GM12865 (cell line): ENCODE measurements around the gene ZBTB24.

Experiments used
- DNase-seq: peaks from one replicate; pipeline ENCODE4 v3.0.0; 2010; ENCODE audit warnings: low read depth
- H3K4me3 ChIP-seq: 2 replicates; pipeline ENCODE4 v1.5.1; 2011; ENCODE audit warnings: mild to moderate bottlenecking, low read depth, low read length, control low read depth
- CTCF ChIP-seq: IDR thresholded peaks from 2 replicates; pipeline ENCODE4 v1.5.1; 2011; ENCODE audit warnings: low read length, control low read depth, low read depth, inconsistent platforms; ENCODE audit not compliant: insufficient read depth; ENCODE audit errors: missing control alignments

The ZBTB24 gene

GRCh38 chr6:109460161-109460829, 22.7 kb downstream of the ZBTB24 start:
- no peak for TF ChIP-seq CTCF
- H3K4me3 ChIP-seq, result peak overlapping the region; percentile 32; the same call in 1 of the 2 replicates
- DNase-seq, result no peak

- peak; percentile 73 for DNase-seq
- TF ChIP-seq CTCF, result no peak
Observed at GRCh38 chr6:109458774-109459531, 24.1 kb downstream of the ZBTB24 start.

GRCh38 chr6:109457562-109457996, 25.4 kb downstream of the ZBTB24 start:
- DNase-seq, result no peak
- TF ChIP-seq CTCF, result no peak
- no peak overlapping the region for H3K4me3 ChIP-seq

More at GRCh38 chr6:109458774-109459531, 24.1 kb downstream of the ZBTB24 start:
- no peak overlapping the region for H3K4me3 ChIP-seq

GRCh38 chr6:109456710-109457561, 26.1 kb downstream of the ZBTB24 start:
- peak overlapping the region; percentile 86 for H3K4me3 ChIP-seq
- no peak for DNase-seq
- no peak for TF ChIP-seq CTCF

- DNase-seq, result no peak
- TF ChIP-seq CTCF, result no peak
- H3K4me3 ChIP-seq, result peak overlapping the region; percentile 86
Observed at GRCh38 chr6:109456111-109456583, 26.9 kb downstream of the ZBTB24 start.

GRCh38 chr6:109455437-109456110, 27.4 kb downstream of the ZBTB24 start, which contains the start of gene MICAL1:
Gene MICAL1, minus strand, starts transcription at chr6:109455772. Its CDS starts 1,576 bp downstream, at chr6:109454196.
- TF ChIP-seq CTCF, result peak; percentile 45
- H3K4me3 ChIP-seq, result peak within 1 kb of the TSS; percentile 86
- peak; percentile 96 for DNase-seq
